ENCODE data around the gene HPX.

Gene HPX

GRCh38 chr11:6410695-6411430 is 29.9 kb downstream of the HPX start:
- DNase-seq (ENCODE audit: low read depth) = no peak
- TF ChIP-seq, protein P1, sequence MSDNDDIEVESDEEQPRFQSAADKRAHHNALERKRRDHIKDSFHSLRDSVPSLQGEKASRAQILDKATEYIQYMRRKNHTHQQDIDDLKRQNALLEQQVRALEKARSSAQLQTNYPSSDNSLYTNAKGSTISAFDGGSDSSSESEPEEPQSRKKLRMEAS (IDR thresholded peaks at IDR 0.05; ENCODE audit: low read depth, low read length) = no peak
- no peak for TF ChIP-seq POLR2A (IDR thresholded peaks at IDR 0.05; ENCODE audit: extremely low read depth, insufficient read length)
- TF ChIP-seq, protein P2, sequence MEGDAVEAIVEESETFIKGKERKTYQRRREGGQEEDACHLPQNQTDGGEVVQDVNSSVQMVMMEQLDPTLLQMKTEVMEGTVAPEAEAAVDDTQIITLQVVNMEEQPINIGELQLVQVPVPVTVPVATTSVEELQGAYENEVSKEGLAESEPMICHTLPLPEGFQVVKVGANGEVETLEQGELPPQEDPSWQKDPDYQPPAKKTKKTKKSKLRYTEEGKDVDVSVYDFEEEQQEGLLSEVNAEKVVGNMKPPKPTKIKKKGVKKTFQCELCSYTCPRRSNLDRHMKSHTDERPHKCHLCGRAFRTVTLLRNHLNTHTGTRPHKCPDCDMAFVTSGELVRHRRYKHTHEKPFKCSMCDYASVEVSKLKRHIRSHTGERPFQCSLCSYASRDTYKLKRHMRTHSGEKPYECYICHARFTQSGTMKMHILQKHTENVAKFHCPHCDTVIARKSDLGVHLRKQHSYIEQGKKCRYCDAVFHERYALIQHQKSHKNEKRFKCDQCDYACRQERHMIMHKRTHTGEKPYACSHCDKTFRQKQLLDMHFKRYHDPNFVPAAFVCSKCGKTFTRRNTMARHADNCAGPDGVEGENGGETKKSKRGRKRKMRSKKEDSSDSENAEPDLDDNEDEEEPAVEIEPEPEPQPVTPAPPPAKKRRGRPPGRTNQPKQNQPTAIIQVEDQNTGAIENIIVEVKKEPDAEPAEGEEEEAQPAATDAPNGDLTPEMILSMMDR (IDR thresholded peaks at IDR 0.05; ENCODE audit: low read depth, low read length) = no peak
- no peak for TF ChIP-seq MYC (IDR thresholded peaks at IDR 0.05; ENCODE audit: low read depth, low read length)
- no peak overlapping the region for H3K4me3 ChIP-seq (ENCODE audit: low read depth, low read length)

DNA sequence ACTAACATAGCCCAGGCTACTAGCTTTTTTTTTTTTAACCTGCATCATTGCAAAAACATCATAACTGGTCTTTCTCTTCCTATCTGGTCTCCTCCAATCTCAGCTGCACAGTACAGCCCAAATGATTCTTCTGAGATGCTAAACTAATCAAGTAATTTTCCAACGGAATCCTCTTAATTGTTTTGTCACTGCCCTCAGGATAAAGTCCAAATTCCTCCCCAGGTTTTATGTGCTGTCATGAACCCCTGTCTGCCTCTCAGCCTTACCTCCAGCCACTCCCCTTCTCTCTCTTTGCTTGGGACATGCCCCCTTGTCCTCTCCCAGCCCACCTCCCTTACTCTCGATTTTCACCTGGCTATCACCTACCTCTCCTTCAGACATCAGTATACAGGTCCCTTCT is 34.4 kb downstream of the HPX start:
- H3K4me3 ChIP-seq (ENCODE audit: low read depth, low read length) = no peak overlapping the region
- TF ChIP-seq POLR2A (IDR thresholded peaks at IDR 0.05; ENCODE audit: extremely low read depth, insufficient read length) = no peak
- TF ChIP-seq, protein P2 (IDR thresholded peaks at IDR 0.05; ENCODE audit: low read depth, low read length) = no peak
- TF ChIP-seq, protein P1 (IDR thresholded peaks at IDR 0.05; ENCODE audit: low read depth, low read length) = no peak
- no peak for TF ChIP-seq MYC (IDR thresholded peaks at IDR 0.05; ENCODE audit: low read depth, low read length)

GRCh38 chr11:6405846-6406245 is 34.9 kb downstream of the HPX start:
- TF ChIP-seq, protein P2 (IDR thresholded peaks at IDR 0.05; ENCODE audit: low read depth, low read length) = no peak
- TF ChIP-seq POLR2A (IDR thresholded peaks at IDR 0.05; ENCODE audit: extremely low read depth, insufficient read length) (no peak), MYC (IDR thresholded peaks at IDR 0.05; ENCODE audit: low read depth, low read length) (no peak)
- TF ChIP-seq, protein P1 (IDR thresholded peaks at IDR 0.05; ENCODE audit: low read depth, low read length) = no peak
- DNase-seq (ENCODE audit: low read depth) = no peak
- no peak overlapping the region for H3K4me3 ChIP-seq (ENCODE audit: low read depth, low read length)

More for the DNA sequence above, 34.4 kb downstream of the HPX start:
- no peak for DNase-seq (ENCODE audit: low read depth)

GRCh38 chr11:6405052-6405667 is 35.6 kb downstream of the HPX start:
- TF ChIP-seq, protein P2 (IDR thresholded peaks at IDR 0.05; ENCODE audit: low read depth, low read length) = no peak
- TF ChIP-seq, protein P1 (IDR thresholded peaks at IDR 0.05; ENCODE audit: low read depth, low read length) = no peak
- no peak for TF ChIP-seq POLR2A (IDR thresholded peaks at IDR 0.05; ENCODE audit: extremely low read depth, insufficient read length)
- no peak overlapping the region for H3K4me3 ChIP-seq (ENCODE audit: low read depth, low read length)
- DNase-seq (ENCODE audit: low read depth) = no peak

GRCh38 chr11:6404342-6405051 is 36.3 kb downstream of the HPX start:
- DNase-seq (ENCODE audit: low read depth) = no peak
- H3K4me3 ChIP-seq (ENCODE audit: low read depth, low read length) = no peak overlapping the region
- no peak for TF ChIP-seq POLR2A (IDR thresholded peaks at IDR 0.05; ENCODE audit: extremely low read depth, insufficient read length)
- TF ChIP-seq MYC (IDR thresholded peaks at IDR 0.05; ENCODE audit: low read depth, low read length) = no peak
- TF ChIP-seq, protein P2 (IDR thresholded peaks at IDR 0.05; ENCODE audit: low read depth, low read length) = no peak
- TF ChIP-seq, protein P1 (IDR thresholded peaks at IDR 0.05; ENCODE audit: low read depth, low read length) = no peak
